ENCODE data around the gene MYO7B. TPM values are rescaled to one million over a fixed set of nuclear protein-coding genes. Genes with fewer than 3 reads are reported as not detected.
A peak's percentile ranks its signal among the peaks of the same experiment; 100 is the strongest.

MYO7B gene
- total RNA-seq, 1 donor from 2014 or later: 0.29 TPM

GRCh38 chr2:127622561-127623387 is 87.3 kb downstream of the MYO7B start:
- peaks cover 8% of the 10 kb centered on the region for H3K27me3 Mint-ChIP-seq (ENCODE audit: unreplicated experiment)
- H3K4me1 Mint-ChIP-seq (ENCODE audit: low read depth, unreplicated experiment): peaks cover 10% of the 10 kb centered on the region
- no peak for DNase-seq
- no peak overlapping the region for H3K27ac Mint-ChIP-seq (ENCODE audit: unreplicated experiment)
- H3K4me3 Mint-ChIP-seq (ENCODE audit: unreplicated experiment): no peak overlapping the region
- peaks cover 7% of the 10 kb centered on the region for H3K36me3 Mint-ChIP-seq (ENCODE audit: unreplicated experiment)
- H3K9me3 Mint-ChIP-seq (ENCODE audit: unreplicated experiment): peaks cover 3% of the 10 kb centered on the region
- TF ChIP-seq CTCF (IDR thresholded peaks at IDR 0.05; ENCODE audit: partially characterized antibody, unreplicated experiment): no peak

- peak; percentile 11 for DNase-seq
- Mint-ChIP-seq H3K4me1 (ENCODE audit: low read depth, unreplicated experiment) (peaks cover 10% of the 10 kb centered on the region), H3K9me3 (ENCODE audit: unreplicated experiment) (peaks cover 3% of the 10 kb centered on the region), H3K27ac (ENCODE audit: unreplicated experiment) (no peak overlapping the region), H3K4me3 (ENCODE audit: unreplicated experiment) (no peak overlapping the region), H3K36me3 (ENCODE audit: unreplicated experiment) (peaks cover 3% of the 10 kb centered on the region), H3K27me3 (ENCODE audit: unreplicated experiment) (peaks cover 5% of the 10 kb centered on the region)
- TF ChIP-seq CTCF (IDR thresholded peaks at IDR 0.05; ENCODE audit: partially characterized antibody, unreplicated experiment): no peak
Observed at GRCh38 chr2:127623388-127624319, 88.2 kb downstream of the MYO7B start.

- TF ChIP-seq CTCF (IDR thresholded peaks at IDR 0.05; ENCODE audit: partially characterized antibody, unreplicated experiment): no peak
- Mint-ChIP-seq H3K27ac (ENCODE audit: unreplicated experiment) (no peak overlapping the region), H3K36me3 (ENCODE audit: unreplicated experiment) (peaks cover 3% of the 10 kb centered on the region), H3K4me3 (ENCODE audit: unreplicated experiment) (no peak overlapping the region), H3K4me1 (ENCODE audit: low read depth, unreplicated experiment) (peaks cover 8% of the 10 kb centered on the region), H3K27me3 (ENCODE audit: unreplicated experiment) (peaks cover 5% of the 10 kb centered on the region), H3K9me3 (ENCODE audit: unreplicated experiment) (peaks cover 3% of the 10 kb centered on the region)
- no peak for DNase-seq
Observed at GRCh38 chr2:127624320-127624755, 88.9 kb downstream of the MYO7B start.

- Mint-ChIP-seq H3K4me3 (ENCODE audit: unreplicated experiment) (no peak overlapping the region), H3K27ac (ENCODE audit: unreplicated experiment) (no peak overlapping the region), H3K27me3 (ENCODE audit: unreplicated experiment) (peaks cover 5% of the 10 kb centered on the region), H3K4me1 (ENCODE audit: low read depth, unreplicated experiment) (peaks cover 3% of the 10 kb centered on the region), H3K9me3 (ENCODE audit: unreplicated experiment) (peaks cover 3% of the 10 kb centered on the region), H3K36me3 (ENCODE audit: unreplicated experiment) (peaks cover 3% of the 10 kb centered on the region)
- peak; percentile 13 for DNase-seq
- no peak for TF ChIP-seq CTCF (IDR thresholded peaks at IDR 0.05; ENCODE audit: partially characterized antibody, unreplicated experiment)
Observed at GRCh38 chr2:127624756-127625571, 89.5 kb downstream of the MYO7B start.

All from glutamatergic neuron (in vitro differentiated cells).